ENCODE measurements around the gene AADACL4. TPM values are rescaled to one million over a fixed set of nuclear protein-coding genes. Genes with fewer than 3 reads are reported as not detected.

AADACL4 gene
- total and polyA plus RNA-seq, 5 donors from 2014 or later: not detected

GRCh38 chr1:12614402-12615158, 29.3 kb upstream of the AADACL4 start:
- Mint-ChIP-seq H3K27me3 (peaks cover 54% of the 10 kb centered on the region), H3K36me3 (peaks cover 5% of the 10 kb centered on the region), H3K4me3 (peak overlapping the region; percentile 92 to 98 (median 96)), H3K9me3 (peaks cover 0 to 2% (median 0%) of the 10 kb centered on the region in 7 donors), H3K4me1 (peaks cover 0 to 79% (median 29%) of the 10 kb centered on the region in 4 donors), H3K27ac (peak overlapping the region; percentile 81 to 88 (median 86))
- H3K27me3 ChIP-seq (ENCODE audit: control insufficient read depth, insufficient read depth, low read length): peaks cover 5% of the 10 kb centered on the region
- H3K4me1 ChIP-seq (ENCODE audit: control insufficient read depth, insufficient read depth, low read length, poor library complexity, severe bottlenecking): peaks cover 43% of the 10 kb centered on the region
- H3K9me3 ChIP-seq (ENCODE audit: control insufficient read depth in 2 of 2, low read length in 2 of 2): no peaks in the 10 kb centered on the region
- H3K36me3 ChIP-seq (ENCODE audit: control insufficient read depth, insufficient read depth, low read length): no peaks in the 10 kb centered on the region
- no peak overlapping the region for H3K4me3 ChIP-seq (ENCODE audit: low read depth, low read length)
- no peak for ATAC-seq (ENCODE audit: low read depth in 2 of 2)
- no peak for DNase-seq
- H3K27ac ChIP-seq (ENCODE audit: insufficient read depth, low read length, poor library complexity, severe bottlenecking): no peak overlapping the region

DNA sequence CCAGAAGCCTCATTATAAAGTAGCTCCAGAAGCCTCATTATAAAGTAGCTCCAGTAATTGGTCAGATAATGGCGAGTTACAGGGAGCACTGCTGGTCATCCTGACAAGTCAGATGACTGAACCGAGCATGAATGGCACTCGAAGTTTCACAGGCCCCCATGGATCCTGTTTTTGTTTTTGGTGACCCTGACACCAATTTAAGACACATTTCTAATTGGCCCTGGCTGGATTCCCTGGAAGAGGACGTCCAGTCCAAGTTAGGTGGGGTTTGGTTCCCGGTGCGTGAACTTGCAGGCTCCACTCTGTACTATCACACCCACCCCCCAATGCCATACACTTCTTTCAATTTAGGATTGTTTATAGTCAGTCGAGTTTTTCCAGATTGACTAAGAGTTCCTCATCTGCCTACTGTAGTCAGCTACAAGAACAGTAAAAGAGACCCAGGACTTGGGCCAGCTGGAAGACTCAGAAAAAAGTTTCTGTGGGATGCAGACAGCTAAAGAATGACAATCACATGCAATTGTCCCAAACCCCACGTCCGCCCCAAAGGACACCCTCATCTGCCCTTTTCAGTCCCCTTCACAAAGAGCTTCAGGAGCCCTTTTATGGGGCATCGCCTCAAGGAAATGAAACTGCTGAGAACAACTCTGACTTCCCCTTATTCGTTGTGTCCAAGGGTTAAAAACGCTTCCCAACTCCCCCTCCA, 28.6 kb upstream of the AADACL4 start:
- peaks cover 0 to 2% (median 0%) of the 10 kb centered on the region in 7 donors for H3K9me3 Mint-ChIP-seq
- H3K36me3 ChIP-seq (ENCODE audit: control insufficient read depth, insufficient read depth, low read length): no peaks in the 10 kb centered on the region
- H3K4me3 Mint-ChIP-seq: peak overlapping the region; percentile 92 to 98 (median 96)
- DNase-seq (no peak), ATAC-seq (ENCODE audit: low read depth in 2 of 2) (no peak)
- peaks cover 6 to 82% (median 33%) of the 10 kb centered on the region in 4 donors for H3K4me1 Mint-ChIP-seq
- peak overlapping the region; percentile 79 to 88 (median 86) for H3K27ac Mint-ChIP-seq
- H3K27me3 Mint-ChIP-seq: peaks cover 60% of the 10 kb centered on the region
- H3K36me3 Mint-ChIP-seq: peaks cover 5% of the 10 kb centered on the region
- peaks cover 49% of the 10 kb centered on the region for H3K4me1 ChIP-seq (ENCODE audit: control insufficient read depth, insufficient read depth, low read length, poor library complexity, severe bottlenecking)
- no peaks in the 10 kb centered on the region for H3K9me3 ChIP-seq (ENCODE audit: control insufficient read depth in 2 of 2, low read length in 2 of 2)
- peak overlapping the region; percentile 58 for H3K4me3 ChIP-seq (ENCODE audit: low read depth, low read length)
- H3K27me3 ChIP-seq (ENCODE audit: control insufficient read depth, insufficient read depth, low read length): peaks cover 5% of the 10 kb centered on the region
- peak overlapping the region; percentile 14 for H3K27ac ChIP-seq (ENCODE audit: insufficient read depth, low read length, poor library complexity, severe bottlenecking)

- peak in 1 of 3 donors; percentile 29 for DNase-seq
These were observed 27.8 kb upstream of the AADACL4 start for GRCh38 chr1:12615865-12616708.

DNA sequence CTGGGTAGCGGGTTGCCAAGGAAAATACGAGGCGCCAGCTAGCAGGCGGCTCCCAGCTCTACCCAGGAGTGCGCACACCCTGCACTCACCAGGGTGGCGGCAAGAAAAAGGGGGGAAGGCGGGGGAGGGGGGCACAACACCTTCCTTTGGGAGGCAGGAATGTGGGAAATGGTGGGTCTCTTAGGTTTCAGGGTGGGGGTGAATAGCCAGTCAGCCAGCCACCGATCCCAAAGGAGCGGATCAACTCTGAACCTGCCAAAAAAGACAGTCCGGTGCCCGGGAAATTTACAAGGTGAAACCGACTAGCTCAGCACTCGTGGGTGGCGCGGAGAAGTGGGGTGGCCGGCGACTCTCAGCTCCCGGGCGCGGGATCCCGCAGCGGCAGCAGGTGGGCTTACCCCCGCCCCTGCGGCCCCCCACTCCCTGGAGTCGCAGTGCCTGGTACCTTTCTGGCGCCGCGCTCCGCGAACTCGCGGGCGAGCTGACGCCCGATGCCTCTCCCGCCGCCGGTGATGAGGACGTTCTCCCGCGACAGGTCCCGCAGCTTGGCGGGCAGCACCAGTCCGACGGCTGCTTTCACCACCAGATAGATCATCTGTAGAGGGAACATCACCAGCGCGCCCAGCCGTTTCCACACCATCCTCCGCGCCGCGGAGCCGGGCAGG, 27.0 kb upstream of the AADACL4 start:
- Histone ChIP-seq H3K27ac (ENCODE audit: insufficient read depth, low read length, poor library complexity, severe bottlenecking) (peak overlapping the region; percentile 75), H3K36me3 (ENCODE audit: control insufficient read depth, insufficient read depth, low read length) (no peaks in the 10 kb centered on the region), H3K4me3 (ENCODE audit: low read depth, low read length) (peak overlapping the region; percentile 80), H3K4me1 (ENCODE audit: control insufficient read depth, insufficient read depth, low read length, poor library complexity, severe bottlenecking) (peaks cover 55% of the 10 kb centered on the region), H3K27me3 (ENCODE audit: control insufficient read depth, insufficient read depth, low read length) (peaks cover 5% of the 10 kb centered on the region), H3K9me3 (ENCODE audit: control insufficient read depth in 2 of 2, low read length in 2 of 2) (no peaks in the 10 kb centered on the region)
- Mint-ChIP-seq H3K36me3 (peaks cover 5% of the 10 kb centered on the region), H3K27ac (peak overlapping the region; percentile 89 to 98 (median 96)), H3K4me1 (peaks cover 7 to 77% (median 27%) of the 10 kb centered on the region in 4 donors), H3K9me3 (peaks cover 0 to 2% (median 0%) of the 10 kb centered on the region in 7 donors), H3K4me3 (peak overlapping the region; percentile 92 to 99 (median 98)), H3K27me3 (peaks cover 61% of the 10 kb centered on the region)
- ATAC-seq (ENCODE audit: low read depth in 2 of 2) (no peak), DNase-seq (peak in 2 of 3 donors; percentile 28 to 30)

More at GRCh38 chr1:12615865-12616708, 27.8 kb upstream of the AADACL4 start:
- Histone ChIP-seq H3K27ac (ENCODE audit: insufficient read depth, low read length, poor library complexity, severe bottlenecking) (peak overlapping the region; percentile 75), H3K36me3 (ENCODE audit: control insufficient read depth, insufficient read depth, low read length) (no peaks in the 10 kb centered on the region), H3K9me3 (ENCODE audit: control insufficient read depth in 2 of 2, low read length in 2 of 2) (no peaks in the 10 kb centered on the region), H3K4me3 (ENCODE audit: low read depth, low read length) (peak overlapping the region; percentile 58), H3K27me3 (ENCODE audit: control insufficient read depth, insufficient read depth, low read length) (peaks cover 5% of the 10 kb centered on the region), H3K4me1 (ENCODE audit: control insufficient read depth, insufficient read depth, low read length, poor library complexity, severe bottlenecking) (peaks cover 55% of the 10 kb centered on the region)
- H3K27ac Mint-ChIP-seq: peak overlapping the region; percentile 79 to 96 (median 88)
- H3K9me3 Mint-ChIP-seq: peaks cover 0 to 2% (median 0%) of the 10 kb centered on the region in 7 donors
- peaks cover 60% of the 10 kb centered on the region for H3K27me3 Mint-ChIP-seq
- peaks cover 5% of the 10 kb centered on the region for H3K36me3 Mint-ChIP-seq
- peaks cover 7 to 81% (median 29%) of the 10 kb centered on the region in 4 donors for H3K4me1 Mint-ChIP-seq
- peak overlapping the region; percentile 92 to 98 (median 96) for H3K4me3 Mint-ChIP-seq
- ATAC-seq (ENCODE audit: low read depth in 2 of 2): no peak

DNA sequence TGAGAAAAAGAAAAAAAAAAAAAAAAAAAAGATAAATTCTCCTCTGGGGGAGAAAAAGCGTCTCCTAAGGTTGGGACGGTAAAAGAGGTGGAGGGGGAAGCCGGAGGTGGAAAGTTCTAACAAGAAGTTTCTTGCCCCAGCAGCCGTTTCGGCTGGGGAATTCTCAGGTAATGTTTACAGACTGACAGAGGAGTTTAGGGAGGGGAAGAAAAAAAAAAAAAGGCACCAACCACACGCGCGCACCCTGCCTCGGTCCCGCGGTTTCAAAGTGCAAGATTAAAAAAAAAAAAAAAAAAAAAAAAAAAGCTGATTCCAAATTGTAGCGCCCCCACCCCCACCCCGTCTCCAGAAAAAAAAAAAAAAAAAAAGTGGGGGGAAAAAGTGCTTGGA, 26.4 kb upstream of the AADACL4 start:
- Histone ChIP-seq H3K27ac (ENCODE audit: insufficient read depth, low read length, poor library complexity, severe bottlenecking) (peak overlapping the region; percentile 75), H3K36me3 (ENCODE audit: control insufficient read depth, insufficient read depth, low read length) (no peaks in the 10 kb centered on the region), H3K27me3 (ENCODE audit: control insufficient read depth, insufficient read depth, low read length) (peaks cover 5% of the 10 kb centered on the region), H3K4me3 (ENCODE audit: low read depth, low read length) (peak overlapping the region; percentile 80), H3K9me3 (ENCODE audit: control insufficient read depth in 2 of 2, low read length in 2 of 2) (no peaks in the 10 kb centered on the region), H3K4me1 (ENCODE audit: control insufficient read depth, insufficient read depth, low read length, poor library complexity, severe bottlenecking) (peaks cover 55% of the 10 kb centered on the region)
- peak overlapping the region; percentile 89 to 98 (median 96) for H3K27ac Mint-ChIP-seq
- peaks cover 5% of the 10 kb centered on the region for H3K36me3 Mint-ChIP-seq
- H3K9me3 Mint-ChIP-seq: peaks cover 0 to 2% (median 0%) of the 10 kb centered on the region in 7 donors
- peak overlapping the region; percentile 92 to 99 (median 98) for H3K4me3 Mint-ChIP-seq
- DNase-seq (peak; percentile 31 to 50 (median 40)), ATAC-seq (ENCODE audit: low read depth in 2 of 2) (no peak)
- peaks cover 64% of the 10 kb centered on the region for H3K27me3 Mint-ChIP-seq
- H3K4me1 Mint-ChIP-seq: peaks cover 7 to 72% (median 25%) of the 10 kb centered on the region in 4 donors

DNA sequence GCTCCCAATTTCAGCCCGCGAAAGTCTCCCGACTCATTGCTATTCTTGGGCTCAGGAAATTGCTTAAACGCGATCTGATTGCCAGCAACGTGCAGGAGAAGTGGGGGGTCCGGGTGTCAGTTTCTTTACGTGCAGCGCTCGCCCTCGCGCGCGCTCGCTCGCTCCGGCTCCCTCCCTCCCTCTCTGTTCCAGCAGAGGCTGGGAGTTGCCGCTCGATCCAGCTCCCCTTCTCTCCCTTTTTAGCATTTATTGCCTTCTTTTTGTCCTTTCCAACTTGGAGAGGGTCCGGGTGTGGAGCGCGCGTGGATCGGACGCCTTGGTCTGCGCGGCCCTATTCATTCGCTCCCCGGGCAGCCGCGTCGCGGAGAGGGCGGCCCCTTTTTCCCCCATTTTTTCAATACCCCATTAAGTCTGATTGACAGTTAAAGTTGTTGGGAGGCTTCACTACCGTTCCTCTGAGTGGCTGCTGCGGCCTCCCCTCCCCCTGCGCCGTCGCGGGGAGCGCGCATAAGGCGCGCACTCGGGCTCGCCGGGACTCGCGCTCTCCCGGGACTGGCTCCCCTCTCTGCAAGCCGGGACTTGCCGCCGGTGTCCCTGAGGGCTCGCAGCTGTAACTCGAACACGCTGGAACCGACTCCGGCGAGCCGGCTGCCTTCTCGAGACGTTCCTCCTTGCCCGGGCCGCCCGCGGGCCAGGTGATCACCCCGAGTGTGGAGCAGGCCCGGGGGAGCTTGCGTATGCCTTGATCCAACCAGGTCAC, 25.8 kb upstream of the AADACL4 start, which contains the start of gene DHRS3:
DHRS3 (minus strand) TSS at position 310 of the 760 bp plus-strand sequence. CDS start 862 bp downstream, outside the sequence.
- H3K4me1 ChIP-seq (ENCODE audit: control insufficient read depth, insufficient read depth, low read length, poor library complexity, severe bottlenecking): peaks cover 55% of the 10 kb centered on the region
- peaks cover 0 to 2% (median 0%) of the 10 kb centered on the region in 7 donors for H3K9me3 Mint-ChIP-seq
- peak within 1 kb of the TSS; percentile 75 for H3K27ac ChIP-seq (ENCODE audit: insufficient read depth, low read length, poor library complexity, severe bottlenecking)
- peaks cover 4% of the 10 kb centered on the region for H3K36me3 Mint-ChIP-seq
- H3K9me3 ChIP-seq (ENCODE audit: control insufficient read depth in 2 of 2, low read length in 2 of 2): no peaks in the 10 kb centered on the region
- H3K27me3 ChIP-seq (ENCODE audit: control insufficient read depth, insufficient read depth, low read length): peaks cover 5% of the 10 kb centered on the region
- peak; percentile 48 to 57 for ATAC-seq (ENCODE audit: low read depth in 2 of 2)
- peak within 1 kb of the TSS; percentile 80 for H3K4me3 ChIP-seq (ENCODE audit: low read depth, low read length)
- peaks cover 7 to 66% (median 23%) of the 10 kb centered on the region in 4 donors for H3K4me1 Mint-ChIP-seq
- H3K36me3 ChIP-seq (ENCODE audit: control insufficient read depth, insufficient read depth, low read length): no peaks in the 10 kb centered on the region
- peak; percentile 49 to 74 (median 73) for DNase-seq
- H3K27ac Mint-ChIP-seq: peak within 1 kb of the TSS; percentile 89 to 98 (median 96)
- peak within 1 kb of the TSS; percentile 92 to 99 (median 98) for H3K4me3 Mint-ChIP-seq
- H3K27me3 Mint-ChIP-seq: peaks cover 63% of the 10 kb centered on the region
